Thyroid gland (tissue), 4 donors: ENCODE data around the gene SLC66A1.

Experiments used
- POLR2A ChIP-seq, 2 donors: fragments of 450-650 bp; IDR thresholded peaks; one replicate each; pipeline ENCODE4 v1.6.1; 2017; ENCODE audit warnings: antibody characterized with exemption in 2 of 2, mild to moderate bottlenecking in 2 of 2, moderate library complexity in 1 of 2
- TF ChIP-seq, protein P1 (sequence below), 6 experiments: fragments of 200-600 bp in 3 of 6; fragments of 450-650 bp in 3 of 6; sonication (generic) in 3 of 6; IDR thresholded peaks; one replicate each; pipeline ENCODE4 v1.5.1; 2016 to 2019; ENCODE audit warnings: antibody characterized with exemption in 6 of 6, mild to moderate bottlenecking in 2 of 6, inconsistent platforms in 1 of 6, moderate library complexity in 1 of 6

DNA sequence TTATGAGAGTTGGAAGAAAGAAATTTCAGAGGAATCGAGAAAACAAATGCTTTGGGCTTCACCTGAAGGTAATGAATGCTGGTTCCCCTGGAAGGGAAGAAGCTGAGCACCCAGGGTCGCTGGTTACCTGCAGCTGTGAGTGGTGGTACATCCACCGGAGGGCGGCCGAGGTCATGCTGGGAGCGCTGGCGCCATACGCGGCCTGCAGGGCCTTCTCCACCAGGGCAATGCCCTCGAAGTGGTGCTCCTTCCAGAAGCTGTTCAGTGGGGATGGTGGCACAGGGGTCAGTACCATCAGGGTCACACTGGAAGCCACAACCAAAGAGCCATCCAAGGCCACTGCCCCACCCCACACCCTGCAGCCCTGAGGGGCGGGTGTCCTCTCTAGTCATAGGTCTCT, 43.7 kb upstream of the SLC66A1 start:
- TF ChIP-seq, protein P1, sequence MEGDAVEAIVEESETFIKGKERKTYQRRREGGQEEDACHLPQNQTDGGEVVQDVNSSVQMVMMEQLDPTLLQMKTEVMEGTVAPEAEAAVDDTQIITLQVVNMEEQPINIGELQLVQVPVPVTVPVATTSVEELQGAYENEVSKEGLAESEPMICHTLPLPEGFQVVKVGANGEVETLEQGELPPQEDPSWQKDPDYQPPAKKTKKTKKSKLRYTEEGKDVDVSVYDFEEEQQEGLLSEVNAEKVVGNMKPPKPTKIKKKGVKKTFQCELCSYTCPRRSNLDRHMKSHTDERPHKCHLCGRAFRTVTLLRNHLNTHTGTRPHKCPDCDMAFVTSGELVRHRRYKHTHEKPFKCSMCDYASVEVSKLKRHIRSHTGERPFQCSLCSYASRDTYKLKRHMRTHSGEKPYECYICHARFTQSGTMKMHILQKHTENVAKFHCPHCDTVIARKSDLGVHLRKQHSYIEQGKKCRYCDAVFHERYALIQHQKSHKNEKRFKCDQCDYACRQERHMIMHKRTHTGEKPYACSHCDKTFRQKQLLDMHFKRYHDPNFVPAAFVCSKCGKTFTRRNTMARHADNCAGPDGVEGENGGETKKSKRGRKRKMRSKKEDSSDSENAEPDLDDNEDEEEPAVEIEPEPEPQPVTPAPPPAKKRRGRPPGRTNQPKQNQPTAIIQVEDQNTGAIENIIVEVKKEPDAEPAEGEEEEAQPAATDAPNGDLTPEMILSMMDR (IDR thresholded peaks at IDR 0.05), result no peak
- no peak for TF ChIP-seq POLR2A (IDR thresholded peaks at IDR 0.05)
